Activated CD8-positive, alpha-beta memory T cell treated with anti-CD3 and anti-CD28 coated beads, Interleukin-2, amount 50 U/mL, for 24 hours (primary cell): Measurements from ENCODE around the gene SIAH2.
"Not testable (repeated sequence)": the region's sequence is repeated elsewhere in the genome, so short reads cannot be mapped to it uniquely, and the experiment has no call there.

Experiments used
- DNase-seq: peaks from one replicate; pipeline ENCODE4 v3.0.0-alpha.2; 2020; ENCODE audit errors: extremely low read depth

SIAH2 gene, protein sequence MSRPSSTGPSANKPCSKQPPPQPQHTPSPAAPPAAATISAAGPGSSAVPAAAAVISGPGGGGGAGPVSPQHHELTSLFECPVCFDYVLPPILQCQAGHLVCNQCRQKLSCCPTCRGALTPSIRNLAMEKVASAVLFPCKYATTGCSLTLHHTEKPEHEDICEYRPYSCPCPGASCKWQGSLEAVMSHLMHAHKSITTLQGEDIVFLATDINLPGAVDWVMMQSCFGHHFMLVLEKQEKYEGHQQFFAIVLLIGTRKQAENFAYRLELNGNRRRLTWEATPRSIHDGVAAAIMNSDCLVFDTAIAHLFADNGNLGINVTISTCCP

GRCh38 chr3:150763122-150763840, at the start of gene SIAH2:
Gene SIAH2, minus strand, starts transcription at chr3:150763169. Its CDS starts 320 bp downstream, at chr3:150762849.
- DNase-seq, result peak; percentile 84

DNA sequence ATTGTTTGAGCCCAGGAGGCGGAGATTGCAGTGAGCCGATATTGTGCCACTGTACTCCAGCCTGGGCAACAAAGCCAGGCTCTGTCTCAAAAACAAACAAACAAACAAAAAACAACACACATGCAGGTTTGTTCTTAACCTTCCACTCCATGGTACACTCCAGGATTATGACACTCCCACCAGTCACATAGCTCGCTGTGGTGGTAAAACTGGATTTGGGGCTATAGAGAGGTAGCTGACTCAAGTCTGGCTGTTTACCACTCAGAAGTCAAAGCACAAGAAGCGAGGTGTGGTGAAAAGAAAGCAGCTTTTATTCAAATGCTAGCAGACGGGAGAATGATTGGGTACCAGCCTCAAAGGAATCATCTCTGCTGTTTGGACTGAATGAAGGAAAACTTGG, 49.0 kb upstream of the SIAH2 start:
- DNase-seq, result no peak

GRCh38 chr3:150810641-150811040, 47.7 kb upstream of the SIAH2 start:
- no peak for DNase-seq

- no peak for DNase-seq
These were observed 43.3 kb upstream of the SIAH2 start for GRCh38 chr3:150806185-150806835.

- no peak for DNase-seq
These were observed 42.4 kb upstream of the SIAH2 start for GRCh38 chr3:150805354-150805753.

GRCh38 chr3:150803440-150803985, 40.5 kb upstream of the SIAH2 start:
- no peak for DNase-seq

- DNase-seq, result no peak
These were observed 37.8 kb upstream of the SIAH2 start for GRCh38 chr3:150800722-150801121.

GRCh38 chr3:150798122-150798618, 35.2 kb upstream of the SIAH2 start:
- no peak for DNase-seq

DNA sequence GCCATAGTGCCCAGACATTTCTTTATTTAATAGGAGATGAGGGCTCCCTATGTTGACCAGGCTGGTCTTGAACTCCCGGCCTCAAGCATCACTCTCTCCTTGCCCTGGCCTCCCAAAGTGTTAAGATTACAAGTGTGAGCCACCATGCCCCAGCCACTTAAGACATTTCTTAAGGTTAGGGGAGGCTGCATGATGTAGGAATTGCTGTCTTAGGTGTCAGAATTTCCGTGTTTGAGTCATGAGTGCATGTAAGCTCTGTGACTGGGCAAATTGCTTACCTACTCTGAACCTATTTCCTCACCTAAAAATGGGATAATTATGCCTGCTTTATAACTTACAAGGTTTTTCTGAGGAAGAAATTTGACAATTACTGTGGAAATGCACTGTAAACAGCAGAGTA, 34.2 kb upstream of the SIAH2 start:
- no peak for DNase-seq

DNA sequence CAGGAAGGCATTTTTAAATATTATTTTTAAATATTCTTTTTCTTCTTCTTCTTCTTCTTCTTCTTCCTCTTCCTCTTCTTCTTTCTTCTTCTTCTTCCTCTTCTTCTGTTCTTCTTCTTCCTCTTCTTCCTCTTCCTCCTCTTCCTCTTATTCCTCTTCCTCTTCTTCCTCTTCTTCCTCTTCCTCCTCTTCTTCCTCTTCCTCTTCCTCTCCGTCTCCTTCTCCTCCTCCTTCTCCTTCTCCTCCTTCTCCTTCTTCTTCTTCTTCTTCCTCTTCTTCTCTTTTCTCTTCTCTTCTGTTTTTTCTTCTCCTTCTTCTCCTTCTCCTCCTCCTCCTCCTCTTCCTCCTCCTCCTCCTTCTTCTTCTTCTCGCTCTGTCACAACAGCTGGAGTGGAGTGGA, 33.6 kb upstream of the SIAH2 start:
- DNase-seq, result not testable (repeated sequence)

GRCh38 chr3:150793641-150794040, 30.7 kb upstream of the SIAH2 start:
- DNase-seq, result no peak

- no peak for DNase-seq
These were observed 27.7 kb upstream of the SIAH2 start for GRCh38 chr3:150790629-150791028.

GRCh38 chr3:150789451-150789850, 26.5 kb upstream of the SIAH2 start:
- no peak for DNase-seq

GRCh38 chr3:150787741-150788370, 24.9 kb upstream of the SIAH2 start:
- DNase-seq, result peak; percentile 60

- DNase-seq, result no peak
These were observed 23.8 kb upstream of the SIAH2 start for GRCh38 chr3:150786791-150787190.

DNA sequence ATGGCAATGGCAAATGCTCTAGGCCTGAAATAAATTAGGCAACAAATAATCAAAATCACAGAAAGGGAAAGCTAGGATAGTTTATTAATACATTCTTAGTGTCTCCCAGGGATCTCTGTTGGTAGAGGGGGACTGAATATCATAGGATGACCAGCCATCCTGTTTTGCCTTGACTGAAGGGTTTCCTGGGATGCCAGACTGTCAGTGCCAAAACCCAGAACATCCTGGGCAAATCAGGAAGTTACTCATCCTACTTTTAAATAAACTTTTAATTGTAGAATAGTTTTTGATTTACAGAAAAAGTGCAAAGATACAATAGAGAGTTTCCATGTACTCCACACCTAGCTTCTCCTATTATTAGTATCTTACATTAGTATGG, 21.8 kb upstream of the SIAH2 start:
- no peak for DNase-seq

DNA sequence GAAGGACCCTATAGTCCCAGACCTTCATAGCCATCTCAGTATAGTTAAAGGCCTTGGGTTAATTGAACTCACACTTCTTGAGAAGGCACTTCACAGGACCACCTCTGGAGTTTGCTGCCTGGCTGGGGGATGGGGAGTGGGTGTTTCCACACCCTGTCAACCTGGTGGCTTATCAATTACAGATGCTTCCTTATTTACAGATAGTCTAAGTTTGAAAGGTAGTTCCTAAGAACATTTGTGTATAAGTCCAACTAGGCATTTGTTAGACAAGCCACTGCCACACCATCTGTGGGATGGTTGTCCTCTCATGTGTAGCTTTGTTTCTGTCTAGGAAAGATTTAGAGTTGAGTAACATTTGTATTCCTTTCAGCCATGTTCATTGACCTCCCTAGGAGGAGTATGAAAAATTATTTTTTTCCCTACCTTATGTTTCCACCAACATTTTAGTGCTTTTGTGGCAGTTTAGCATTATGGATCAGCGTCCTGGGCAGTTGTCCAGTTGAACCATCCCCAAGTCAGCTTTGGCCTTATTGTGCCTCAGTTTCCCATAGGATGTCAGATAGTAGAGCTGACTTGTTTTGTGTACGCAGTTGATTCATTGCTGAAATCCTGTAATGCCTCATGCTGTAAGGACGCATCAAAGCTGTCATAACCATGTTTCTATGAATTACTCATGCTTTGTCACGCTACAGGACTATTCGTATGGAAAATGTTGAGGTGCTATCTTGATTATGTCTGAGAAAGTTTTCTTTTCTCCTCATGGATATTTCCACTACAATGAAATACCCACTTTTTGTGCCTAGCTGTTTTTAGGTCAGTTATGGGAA, 21.2 kb upstream of the SIAH2 start:
- no peak for DNase-seq

GRCh38 chr3:150783316-150783715, 20.3 kb upstream of the SIAH2 start:
- DNase-seq, result no peak

- no peak for DNase-seq
These were observed 16.5 kb upstream of the SIAH2 start for GRCh38 chr3:150779402-150779858.

- no peak for DNase-seq
These were observed 15.9 kb upstream of the SIAH2 start for GRCh38 chr3:150778793-150779401.
